Aorta (tissue), 5 donors: ENCODE data around the gene PPIP5K1. TPM values are rescaled to one million over a fixed set of nuclear protein-coding genes. Genes with fewer than 3 reads are reported as not detected.
A peak's percentile ranks its signal among the peaks of the same experiment; 100 is the strongest.

Experiments used
- ATAC-seq: fragments of 200-7000 bp; cut with Tn5 transposase; one replicate; pipeline ENCODE4 v1.9.1; 2022; ENCODE audit warnings: moderate library complexity; ENCODE audit not compliant: low FRiP score
- DNase-seq, 2 donors: peaks; one replicate each; pipeline ENCODE4 v3.0.0-alpha.2; 2020
- H3K27ac ChIP-seq, 2 donors: one replicate each; pipeline ENCODE4 v1.5.1; 2013; ENCODE audit warnings: low read length in 2 of 2, mild to moderate bottlenecking in 2 of 2, moderate library complexity in 2 of 2, control low read depth in 1 of 2, inconsistent platforms in 1 of 2, low read depth in 1 of 2
- H3K27me3 ChIP-seq, 2 donors: one replicate each; pipeline ENCODE4 v1.6.1; 2013; ENCODE audit warnings: control low read depth in 1 of 2, low read length in 1 of 2, mild to moderate bottlenecking in 1 of 2, moderate library complexity in 1 of 2; ENCODE audit not compliant: insufficient read depth in 2 of 2, control insufficient read depth in 1 of 2
- H3K36me3 ChIP-seq, 2 donors: one replicate each; pipeline ENCODE4 v1.6.1; 2013; ENCODE audit warnings: control low read depth in 1 of 2, low read length in 1 of 2, mild to moderate bottlenecking in 1 of 2; ENCODE audit not compliant: insufficient read depth in 2 of 2, control insufficient read depth in 1 of 2
- H3K4me1 ChIP-seq, 2 donors: one replicate each; pipeline ENCODE4 v1.6.1; 2013; ENCODE audit warnings: low read length in 2 of 2, control low read depth in 1 of 2, mild to moderate bottlenecking in 1 of 2, moderate library complexity in 1 of 2; ENCODE audit not compliant: insufficient read depth in 2 of 2, control insufficient read depth in 1 of 2
- H3K4me3 ChIP-seq, 2 donors: one replicate each; pipeline ENCODE4 v1.5.1; 2013; ENCODE audit warnings: low read length in 2 of 2, control low read depth in 1 of 2, mild to moderate bottlenecking in 1 of 2
- H3K9me3 ChIP-seq: one replicate; pipeline ENCODE4 v1.6.1; 2013; ENCODE audit warnings: mild to moderate bottlenecking, low read length; ENCODE audit not compliant: control insufficient read depth
- WGBS, 2 donors: extraction: QIAGEN DNeasy Blood & Tissue Kit; methylation state at CpG; one replicate each; pipeline ENCODE4 v1.1.7; 2013; 5-methylcytosine and 5-hydroxymethylcytosine counted together
- intact Hi-C, 2 donors: fragments of 100-400 bp; cut with DNase I; formaldehyde crosslinking; loops; one replicate each; pipeline versions ENCODE4 v1.14.2 to v1.15.0; 2022
- polyA plus RNA-seq, 2 donors: library from polyadenylated mRNA; stranded (reverse); fragments of 200-250 nt; gene quantifications; one replicate each; pipeline ENCODE4 v1.2.3, GENCODE V29; 2013
- total RNA-seq, 2 donors: library from RNA; stranded (reverse); fragmentation: NEBNext Ultra II Directional; extraction: Animal tissue kit (Norgen Biotek cat#: 25700); gene quantifications; one replicate each; pipeline ENCODE4 v1.2.1, GENCODE V29; 2021
- donor health status: healthy with polysubstance abuse.
- donor health status: Bipolar disorder and iron deficiency.
- donor health status: DM: no; HTN: no; CAD: no.
- donor health status: DM: no; HTN: no; CAD: no.
- donor health status: DM: yes; HTN: yes; CAD: no.

The PPIP5K1 gene
- total and polyA plus RNA-seq, 4 donors, result 8.3 to 53.7 (median 27.1) TPM

DNA sequence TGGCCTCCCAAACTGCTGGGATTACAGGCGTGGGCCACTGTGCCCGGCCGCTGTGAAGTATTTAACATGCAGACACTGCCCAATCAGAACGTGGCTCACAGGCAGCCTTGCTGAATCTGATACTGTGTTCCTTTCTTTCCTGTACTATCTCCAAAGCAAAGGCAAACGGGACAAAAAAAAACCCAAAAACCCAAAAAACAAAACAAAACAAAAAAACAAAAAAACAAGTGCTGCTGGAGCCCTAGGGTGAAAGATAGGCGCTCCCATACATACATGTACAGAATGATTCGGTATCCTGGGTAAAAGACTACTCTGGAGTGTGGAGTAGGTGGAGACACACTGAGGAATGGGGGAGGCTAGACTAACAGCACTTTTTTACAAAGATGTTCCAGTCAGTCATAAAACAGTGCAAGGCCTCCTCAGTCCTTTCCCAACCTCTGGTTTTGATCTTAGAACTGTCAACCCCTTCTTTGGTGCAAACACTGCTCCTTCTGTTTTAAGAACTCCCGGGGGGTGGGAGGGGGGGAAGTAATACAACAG, 80.3 kb downstream of the PPIP5K1 start:
- no peaks in the 10 kb centered on the region for H3K36me3 ChIP-seq

DNA sequence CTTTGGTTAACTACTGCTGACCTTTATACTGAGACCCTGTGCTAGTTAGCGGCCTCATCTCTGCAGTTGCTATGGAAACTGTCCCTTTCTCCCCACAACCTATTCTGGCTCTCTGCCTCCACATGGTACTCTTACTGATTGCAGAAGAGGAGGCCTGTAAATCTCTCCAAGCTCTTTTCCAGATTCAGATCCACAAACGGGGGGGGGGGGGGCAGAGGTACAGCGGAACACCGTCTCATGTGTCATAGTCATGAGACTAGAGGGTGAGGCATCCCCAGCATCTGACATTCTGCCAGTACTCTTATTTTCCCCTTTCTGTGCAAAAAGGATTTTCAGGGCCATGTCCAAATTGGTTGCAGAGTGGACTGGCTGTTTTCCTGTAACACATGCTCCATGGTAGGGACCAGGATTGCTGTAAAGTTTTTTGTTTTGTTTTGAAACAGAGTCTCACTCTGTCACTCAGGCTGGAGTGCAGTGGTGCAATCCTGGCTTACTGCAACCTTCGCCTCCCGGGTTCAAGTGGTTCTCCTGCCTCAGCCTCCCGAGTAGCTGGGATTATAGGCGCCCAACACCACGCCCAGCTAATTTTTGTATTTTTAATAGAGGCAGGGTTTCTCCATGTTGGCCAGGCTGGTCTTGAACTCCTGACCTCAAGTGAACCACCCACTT, 80.9 kb downstream of the PPIP5K1 start:
- no peak overlapping the region for H3K4me3 ChIP-seq
- H3K36me3 ChIP-seq, result no peaks in the 10 kb centered on the region
- no peaks in the 10 kb centered on the region for H3K27me3 ChIP-seq
- intact Hi-C loops, result no loop called here
- WGBS, 2 donors, result 79 to 81% methylated on average over 9 of the region's 9 CpGs
- DNase-seq (no peak), ATAC-seq (no peak)
- H3K9me3 ChIP-seq, result no peaks in the 10 kb centered on the region
- H3K4me1 ChIP-seq, result peaks cover 2 to 3% of the 10 kb centered on the region in 2 donors
- no peak overlapping the region for H3K27ac ChIP-seq

More for the DNA sequence above, 80.3 kb downstream of the PPIP5K1 start:
- Histone ChIP-seq H3K4me1 (peaks cover 2 to 3% of the 10 kb centered on the region in 2 donors), H3K4me3 (no peak overlapping the region), H3K27me3 (no peaks in the 10 kb centered on the region), H3K27ac (no peak overlapping the region), H3K9me3 (no peaks in the 10 kb centered on the region)
- WGBS, 2 donors, result 58 to 59% methylated on average over 8 of the region's 8 CpGs
- ATAC-seq (no peak), DNase-seq (no peak)
- intact Hi-C loops, result loop anchor here (1.0 to 10.0 kb wide), 2 partner anchors 17 to 65 kb away; no protein-coding TSS in a partner anchor

DNA sequence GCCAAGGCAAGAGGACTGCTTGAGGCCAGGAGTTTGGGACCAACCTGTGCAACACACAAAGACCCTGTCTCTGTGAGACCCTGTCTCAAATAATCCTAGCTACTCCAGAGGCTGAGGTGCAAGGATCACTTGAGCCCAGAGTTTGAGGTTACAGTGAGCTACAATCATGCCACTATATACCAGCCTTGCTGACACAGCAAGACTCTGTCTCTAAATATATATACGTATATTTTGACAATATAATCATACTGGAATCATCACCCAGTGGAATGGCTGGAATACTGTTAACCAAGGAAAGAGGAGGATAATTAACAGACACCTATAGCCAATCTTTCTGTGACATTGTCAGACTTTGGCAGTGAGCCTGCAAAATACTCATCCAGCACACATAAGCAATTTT, 81.6 kb downstream of the PPIP5K1 start:
- DNase-seq (no peak), ATAC-seq (no peak)
- peaks cover 2 to 3% of the 10 kb centered on the region in 2 donors for H3K4me1 ChIP-seq
- WGBS, 2 donors, result 84 to 91% methylated on average over 1 of the region's 1 CpG
- H3K27me3 ChIP-seq, result no peaks in the 10 kb centered on the region
- H3K9me3 ChIP-seq, result no peaks in the 10 kb centered on the region
- no peak overlapping the region for H3K27ac ChIP-seq
- H3K36me3 ChIP-seq, result no peaks in the 10 kb centered on the region
- H3K4me3 ChIP-seq, result no peak overlapping the region
- intact Hi-C loops, result no loop called here

DNA sequence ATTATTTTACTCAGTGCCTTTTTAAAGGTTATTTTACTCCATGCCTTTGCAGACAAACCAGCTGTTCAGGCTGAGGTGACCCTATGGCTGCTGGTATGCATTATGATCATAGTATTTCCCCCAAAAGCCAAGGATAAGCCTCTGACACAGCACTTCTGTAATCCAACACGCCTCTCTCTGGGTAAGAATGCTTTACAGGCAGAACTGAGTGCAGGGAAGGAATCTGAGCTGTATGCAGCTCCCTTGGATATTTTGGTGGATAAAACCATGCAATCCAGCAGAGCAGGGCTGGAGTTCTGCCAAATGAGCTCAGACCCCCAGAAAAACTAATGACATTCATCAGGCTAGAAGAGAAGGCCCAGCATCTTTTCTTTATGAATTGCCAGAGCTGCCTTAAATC, 84.3 kb downstream of the PPIP5K1 start:
- Histone ChIP-seq H3K27me3 (no peaks in the 10 kb centered on the region), H3K36me3 (no peaks in the 10 kb centered on the region), H3K4me1 (peaks cover 2 to 3% of the 10 kb centered on the region in 2 donors), H3K27ac (no peak overlapping the region), H3K4me3 (no peak overlapping the region), H3K9me3 (no peaks in the 10 kb centered on the region)
- WGBS, 2 donors, result 74 to 77% methylated on average over 1 of the region's 1 CpG
- ATAC-seq, result no peak
- intact Hi-C loops, result no loop called here
- DNase-seq, result no peak

DNA sequence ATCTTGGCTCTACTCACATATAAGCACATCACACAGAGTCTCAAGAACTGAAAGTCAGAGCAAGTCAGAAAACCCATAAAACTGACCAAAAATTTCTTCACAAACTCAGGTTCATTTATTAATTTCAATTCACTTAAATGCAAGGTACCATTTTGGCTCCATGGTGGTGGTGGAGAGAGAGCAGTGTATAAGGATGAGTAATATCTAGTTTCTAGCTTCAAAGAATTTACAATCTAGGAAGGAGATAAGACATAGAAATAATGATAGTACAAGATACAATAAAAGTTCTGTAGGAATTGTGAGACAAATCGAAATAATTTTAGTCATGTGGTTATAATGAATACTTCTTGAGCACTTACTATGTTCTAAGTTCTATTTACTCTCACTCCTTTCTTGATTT, 90.4 kb downstream of the PPIP5K1 start:
- no peaks in the 10 kb centered on the region for H3K36me3 ChIP-seq
- H3K27ac ChIP-seq, result no peak overlapping the region
- ATAC-seq (no peak), DNase-seq (no peak)
- no peaks in the 10 kb centered on the region for H3K9me3 ChIP-seq
- intact Hi-C loops, result no loop called here
- WGBS, 2 donors, result 91 to 97% methylated on average over 1 of the region's 1 CpG
- no peaks in the 10 kb centered on the region for H3K4me1 ChIP-seq
- no peak overlapping the region for H3K4me3 ChIP-seq
- H3K27me3 ChIP-seq, result no peaks in the 10 kb centered on the region

DNA sequence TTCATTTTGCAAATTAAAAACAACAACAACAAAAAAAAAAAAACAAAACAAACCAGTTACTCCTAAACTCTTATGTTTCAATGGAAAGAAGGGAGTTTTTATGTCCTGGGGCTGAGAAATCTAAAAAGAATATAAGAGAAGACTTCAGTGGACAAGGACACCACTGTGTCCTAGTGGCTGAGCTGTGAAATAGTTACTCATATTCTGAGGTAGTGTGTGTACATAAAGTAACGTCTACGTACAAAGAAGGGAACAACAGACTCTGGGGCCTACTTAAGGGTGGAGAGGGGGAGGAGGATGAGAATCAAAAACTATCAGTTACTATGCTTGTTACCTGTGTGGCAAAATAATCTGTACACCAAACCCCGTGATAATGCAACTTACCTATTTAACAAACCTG, 91.0 kb downstream of the PPIP5K1 start:
- ATAC-seq (no peak), DNase-seq (no peak)
- Histone ChIP-seq H3K27me3 (no peaks in the 10 kb centered on the region), H3K27ac (no peak overlapping the region), H3K36me3 (no peaks in the 10 kb centered on the region), H3K4me1 (no peaks in the 10 kb centered on the region), H3K4me3 (no peak overlapping the region), H3K9me3 (no peaks in the 10 kb centered on the region)
- intact Hi-C loops, result no loop called here
- WGBS, 2 donors, result 77 to 83% methylated on average over 3 of the region's 3 CpGs

DNA sequence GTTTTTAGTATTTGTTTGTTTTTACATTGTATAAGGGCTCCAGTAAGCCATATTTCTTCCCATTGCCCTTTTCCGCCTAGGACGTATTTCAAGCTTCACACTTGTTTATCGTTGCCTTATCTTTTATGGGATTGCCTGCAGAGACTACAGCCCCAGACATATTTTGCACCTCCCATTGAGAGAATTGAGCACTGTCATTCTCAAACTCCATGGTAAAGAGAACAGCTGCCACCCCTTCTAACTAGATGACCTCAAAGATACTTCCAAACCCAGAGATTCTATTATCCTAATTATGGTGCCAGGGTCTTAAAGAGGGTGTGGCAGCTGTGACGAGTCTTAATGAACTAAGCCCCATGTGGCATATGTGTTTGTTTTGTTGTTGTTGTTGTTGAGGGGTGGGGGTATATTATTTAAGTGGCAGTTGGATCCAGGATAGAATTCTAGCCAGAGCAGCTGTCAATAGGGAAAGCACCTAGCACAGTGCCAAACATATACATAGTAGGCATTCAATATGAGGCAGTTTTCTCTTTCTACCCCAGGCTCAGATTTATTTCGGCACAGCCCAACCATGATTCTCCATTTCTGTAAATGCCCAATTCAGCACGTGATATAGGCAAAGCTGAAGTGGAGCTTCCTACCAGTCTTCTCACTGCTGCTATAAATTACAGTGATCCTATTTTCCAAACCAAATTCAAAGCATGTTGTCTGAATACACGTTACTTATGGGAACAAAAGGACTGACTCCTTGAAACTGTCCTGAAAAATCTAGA, 96.1 kb downstream of the PPIP5K1 start:
- no peak for DNase-seq
- intact Hi-C loops, result loop anchor here in 1 of 2 donors (2.0 kb wide), 1 partner anchor 23 kb away; the partner anchor contains the start of gene MAP1A
- WGBS, 2 donors, result 61 to 68% methylated on average over 7 of the region's 7 CpGs
- ATAC-seq, result no peak
- no peaks in the 10 kb centered on the region for H3K36me3 ChIP-seq
- no peak overlapping the region for H3K27ac ChIP-seq
- no peaks in the 10 kb centered on the region for H3K4me1 ChIP-seq
- H3K9me3 ChIP-seq, result no peaks in the 10 kb centered on the region
- no peaks in the 10 kb centered on the region for H3K27me3 ChIP-seq
- no peak overlapping the region for H3K4me3 ChIP-seq

DNA sequence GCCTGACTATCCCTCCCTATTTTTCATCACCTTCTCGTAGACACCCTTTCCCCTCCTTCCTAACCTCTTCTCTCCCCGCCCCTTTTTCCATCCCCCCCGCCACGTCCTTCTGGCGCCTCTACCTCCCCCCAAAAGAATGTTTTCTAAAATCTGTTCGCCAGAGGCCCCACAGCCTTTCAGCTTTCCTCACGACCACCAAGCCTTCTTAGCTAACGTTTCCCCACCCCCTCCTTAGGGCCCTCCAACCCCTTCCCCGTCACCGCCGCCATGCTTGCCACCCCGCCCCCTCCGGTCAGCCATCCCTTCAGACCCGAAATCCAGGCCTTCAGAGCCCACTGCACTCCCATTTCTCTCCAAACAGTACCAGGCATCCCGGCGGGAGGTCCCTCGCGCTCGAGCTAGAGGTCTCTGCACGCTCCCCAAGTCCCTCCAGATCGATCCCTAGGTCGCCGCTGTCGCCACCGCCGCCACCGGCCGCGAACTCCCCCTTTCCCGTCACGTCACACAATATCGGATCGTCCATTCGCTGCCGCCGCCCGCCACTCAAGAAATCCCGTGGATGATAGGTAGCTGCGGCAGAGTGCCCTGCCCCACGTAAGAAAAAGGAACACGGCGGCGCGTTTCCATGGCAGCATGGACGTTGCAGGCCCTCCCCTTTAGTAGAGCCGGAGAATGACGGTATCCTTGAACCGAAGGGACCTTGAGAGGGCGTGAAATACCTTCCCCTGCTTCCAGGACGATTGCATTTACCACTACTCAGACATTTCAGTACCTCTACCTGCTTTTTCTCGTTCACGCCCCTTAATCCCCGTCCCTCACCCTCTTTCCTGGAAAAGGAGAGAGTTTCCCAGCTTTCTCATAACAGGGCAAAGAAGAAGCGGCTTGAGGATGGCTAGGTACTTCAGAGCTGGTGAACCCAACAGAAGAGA, 97.1 kb downstream of the PPIP5K1 start, which contains the start of gene TP53BP1:
Gene TP53BP1, minus strand, starts transcription at position 484 of the 929 bp plus-strand sequence. Its CDS starts 113 bp downstream, at position 371.
- ATAC-seq (peak; percentile 99), DNase-seq (peak; percentile 98 to 99)
- Histone ChIP-seq H3K27ac (peak within 1 kb of the TSS in 1 of 2 donors; percentile 53), H3K4me1 (no peaks in the 10 kb centered on the region), H3K9me3 (no peaks in the 10 kb centered on the region), H3K27me3 (no peaks in the 10 kb centered on the region), H3K36me3 (peaks cover 0 to 2% of the 10 kb centered on the region in 2 donors), H3K4me3 (peak within 1 kb of the TSS; percentile 68 to 86)
- 0 to 1% methylated on average over 54 of the region's 54 CpGs for WGBS, 2 donors
- intact Hi-C loops, result loop anchor here in 1 of 2 donors (1.0 kb wide), 1 partner anchor 17 kb away; no protein-coding TSS in a partner anchor
